COLO668 (cell line): ENCODE measurements around the gene CDC14A.
"Not testable (repeated sequence)": the region's sequence is repeated elsewhere in the genome, so short reads cannot be mapped to it uniquely, and the experiment has no call there.

Experiments
- DNase-seq: peaks from one replicate; lab custom pipeline; 2025; ENCODE audit not compliant: unreplicated experiment; lab: John Stamatoyannopoulos, UW

The CDC14A gene

GRCh38 chr1:100397681-100398080 lies 45.4 kb downstream of the CDC14A start:
- DNase-seq, result no peak

GRCh38 chr1:100398648-100399047 lies 46.3 kb downstream of the CDC14A start:
- DNase-seq, result no peak

DNA sequence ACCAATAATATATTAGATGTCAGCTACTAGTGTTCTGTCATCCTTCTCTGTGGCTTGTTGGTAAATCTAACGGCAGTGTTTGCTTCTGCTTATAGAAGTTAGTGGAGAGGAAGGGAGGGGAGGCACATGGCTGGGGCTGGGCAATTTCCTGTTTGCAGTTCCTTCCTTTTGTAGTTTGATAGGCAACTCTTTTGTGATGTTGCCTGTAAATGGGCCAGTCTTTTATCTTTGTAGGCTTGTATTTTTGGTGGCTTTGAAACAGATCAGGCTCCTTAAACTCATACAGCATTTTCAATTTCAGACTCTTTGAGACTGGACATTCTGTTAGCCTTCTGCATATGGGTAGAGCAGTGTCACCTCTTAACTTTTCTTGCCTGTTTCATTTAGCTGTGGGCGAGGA lies 48.1 kb downstream of the CDC14A start:
- DNase-seq, result no peak

GRCh38 chr1:100404821-100405220 lies 52.5 kb downstream of the CDC14A start:
- no peak for DNase-seq

DNA sequence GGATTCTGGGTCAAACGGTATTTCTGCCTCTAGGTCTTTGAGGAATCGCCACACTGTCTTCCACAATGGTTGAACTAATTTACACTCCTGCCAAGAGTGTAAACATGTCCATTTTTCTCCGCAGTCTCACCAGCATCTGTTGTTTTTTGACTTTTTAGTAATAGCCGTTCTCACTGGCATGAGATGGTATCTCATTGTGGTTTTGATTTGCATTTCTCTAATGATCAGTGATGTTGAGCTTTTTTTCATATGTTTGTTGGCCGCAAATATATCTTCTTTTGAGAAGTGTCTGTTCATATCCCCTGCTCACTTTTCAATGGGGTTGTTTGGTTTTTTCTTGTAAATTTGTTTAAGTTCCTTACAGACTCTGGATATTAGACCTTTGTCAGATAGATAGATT lies 53.6 kb downstream of the CDC14A start:
- DNase-seq, result not testable (repeated sequence)

GRCh38 chr1:100407390-100407789 lies 55.1 kb downstream of the CDC14A start:
- not testable (repeated sequence) for DNase-seq

DNA sequence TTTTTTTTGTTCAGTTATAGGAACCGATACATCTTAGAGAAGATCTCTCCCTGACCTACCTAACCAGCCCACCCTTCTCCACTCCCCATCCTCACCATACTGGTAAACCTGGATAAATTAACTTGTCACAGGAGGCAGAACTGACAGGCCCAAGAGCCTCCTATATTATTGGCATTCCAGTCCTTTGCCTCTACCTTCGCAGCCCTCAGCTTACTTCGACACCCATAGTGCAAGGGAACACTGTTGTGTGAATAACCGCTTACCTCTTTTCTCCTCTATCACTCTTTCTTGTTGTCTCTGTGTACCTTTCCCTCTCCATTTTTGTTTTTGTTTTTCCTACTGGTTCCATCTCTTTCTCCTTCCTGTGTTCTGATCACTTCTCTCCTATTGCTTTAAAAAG lies 58.7 kb downstream of the CDC14A start:
- no peak for DNase-seq

GRCh38 chr1:100411574-100411973 lies 59.3 kb downstream of the CDC14A start:
- no peak for DNase-seq

GRCh38 chr1:100413035-100413434 lies 60.7 kb downstream of the CDC14A start:
- no peak for DNase-seq

DNA sequence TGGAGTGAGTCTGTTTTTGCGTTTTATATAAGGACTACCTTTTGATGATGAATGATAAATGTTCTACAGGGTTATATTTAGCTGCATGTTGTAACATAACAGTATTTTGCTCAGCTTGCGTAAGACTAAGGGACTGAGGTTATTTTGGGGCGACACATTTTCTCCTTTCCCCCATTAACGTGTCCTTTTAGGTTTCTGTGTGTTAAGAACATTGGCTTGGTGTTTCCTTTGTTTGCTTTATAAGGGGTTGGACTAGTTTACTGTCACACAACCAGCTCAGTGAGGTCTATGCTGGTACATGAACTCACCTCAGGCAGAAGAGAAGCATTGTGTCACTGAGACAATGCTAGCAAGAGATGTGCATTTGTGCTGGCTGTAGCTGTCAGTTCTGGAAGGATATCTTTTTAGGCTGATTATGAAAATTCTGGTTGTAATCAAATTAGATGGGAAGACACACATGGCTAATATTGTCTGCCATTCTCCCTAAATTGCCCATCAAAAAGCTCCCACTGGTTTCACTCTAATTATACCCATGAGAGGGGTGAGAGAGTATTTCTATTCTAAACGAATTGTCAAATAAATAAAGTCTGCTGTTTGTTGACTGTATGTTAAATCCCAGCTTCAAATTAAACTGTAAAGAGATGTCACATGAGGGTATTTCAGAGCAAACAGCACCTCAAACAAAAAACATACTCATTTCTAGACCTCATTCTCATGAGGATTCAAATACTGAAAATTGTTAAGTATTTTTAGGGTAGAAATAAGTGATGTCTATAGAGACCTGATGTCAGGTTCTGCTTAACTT lies 62.6 kb downstream of the CDC14A start:
- DNase-seq, result no peak

GRCh38 chr1:100415498-100415778 lies 63.1 kb downstream of the CDC14A start:
- DNase-seq, result no peak

DNA sequence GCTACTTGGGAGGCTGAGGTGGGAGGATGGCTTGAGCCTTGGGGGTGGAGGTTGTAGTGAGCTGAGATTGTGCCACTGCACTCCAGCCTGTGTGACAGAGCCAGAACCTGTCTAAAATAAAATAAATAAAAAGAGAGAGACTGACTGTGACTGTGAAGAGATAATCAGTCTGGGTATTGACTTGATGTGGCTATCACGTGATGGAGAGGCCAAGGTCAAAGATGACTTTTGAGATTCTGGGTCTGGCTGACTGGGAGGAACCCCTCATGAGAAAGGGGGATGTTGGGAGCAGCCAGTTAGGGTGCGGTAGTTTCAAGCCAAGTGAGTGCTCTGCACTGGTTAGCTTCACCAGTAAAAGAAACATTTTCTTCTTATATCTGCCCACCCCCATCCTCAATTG lies 66.8 kb downstream of the CDC14A start:
- DNase-seq, result no peak

DNA sequence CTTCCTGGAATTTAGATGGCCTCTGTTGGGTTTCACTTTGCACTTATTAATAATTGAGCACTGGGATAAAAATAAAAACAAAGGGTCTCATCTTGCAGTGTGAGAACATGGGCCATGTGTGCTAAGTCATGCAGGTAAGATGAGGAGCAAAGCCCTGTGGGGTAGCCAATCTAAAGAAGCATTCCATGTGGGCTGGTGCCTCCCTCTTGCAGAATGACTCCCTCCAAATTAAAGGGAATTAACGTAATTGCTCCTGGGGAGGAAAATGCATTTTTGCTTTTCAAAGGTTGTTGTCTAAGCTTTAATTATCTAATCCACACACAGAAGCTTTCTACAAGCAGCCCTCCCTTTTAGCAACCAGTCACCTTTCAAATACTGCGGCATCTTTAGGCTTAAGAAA lies 69.8 kb downstream of the CDC14A start:
- no peak for DNase-seq

DNA sequence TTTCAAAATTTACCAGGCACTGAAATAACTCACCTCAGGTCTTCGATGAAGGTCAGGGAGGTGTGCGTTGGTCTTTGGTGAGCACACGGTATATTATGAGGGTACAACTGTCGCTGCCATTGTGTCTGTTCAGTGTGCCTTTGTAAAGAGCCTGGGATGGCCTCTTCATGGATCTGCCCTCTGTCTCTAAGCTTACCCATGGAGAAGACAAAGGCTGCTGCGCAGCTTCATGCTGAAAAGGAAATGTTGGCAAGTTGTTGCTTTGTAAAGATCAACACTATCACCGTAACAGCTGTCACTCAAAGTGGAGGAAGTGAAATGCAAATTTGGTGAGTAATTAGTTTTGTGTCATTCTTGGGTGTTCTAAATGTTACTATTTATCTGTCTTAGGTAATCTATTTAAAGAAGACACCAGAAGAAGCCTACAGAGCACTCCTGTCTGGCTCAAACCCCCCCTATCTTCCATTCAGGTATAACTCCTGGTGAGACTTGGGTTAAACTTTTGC lies 71.6 kb downstream of the CDC14A start:
- no peak for DNase-seq

- no peak for DNase-seq
These were observed 75.9 kb downstream of the CDC14A start for GRCh38 chr1:100428160-100428559.

- no peak for DNase-seq
These were observed 78.0 kb downstream of the CDC14A start for GRCh38 chr1:100430325-100430756.

DNA sequence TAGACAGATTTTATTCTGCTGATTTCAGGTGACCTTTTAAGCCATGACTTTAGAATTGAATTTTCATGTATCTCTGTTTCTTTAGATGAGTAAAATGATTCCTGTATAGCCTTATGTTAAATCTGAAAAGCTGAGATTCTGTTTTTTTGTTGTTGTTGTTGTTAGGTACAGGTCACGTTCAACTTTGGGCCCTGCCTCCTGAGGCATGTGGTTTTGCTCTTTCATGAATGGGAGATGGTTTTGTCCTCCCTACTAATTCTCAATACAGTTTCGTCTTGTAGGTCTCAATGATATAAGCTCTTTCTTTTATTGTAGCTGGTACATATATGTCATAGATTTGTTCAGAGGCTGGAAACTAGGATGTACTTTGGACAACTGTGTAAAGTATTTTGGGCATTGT lies 79.6 kb downstream of the CDC14A start:
- DNase-seq, result no peak

DNA sequence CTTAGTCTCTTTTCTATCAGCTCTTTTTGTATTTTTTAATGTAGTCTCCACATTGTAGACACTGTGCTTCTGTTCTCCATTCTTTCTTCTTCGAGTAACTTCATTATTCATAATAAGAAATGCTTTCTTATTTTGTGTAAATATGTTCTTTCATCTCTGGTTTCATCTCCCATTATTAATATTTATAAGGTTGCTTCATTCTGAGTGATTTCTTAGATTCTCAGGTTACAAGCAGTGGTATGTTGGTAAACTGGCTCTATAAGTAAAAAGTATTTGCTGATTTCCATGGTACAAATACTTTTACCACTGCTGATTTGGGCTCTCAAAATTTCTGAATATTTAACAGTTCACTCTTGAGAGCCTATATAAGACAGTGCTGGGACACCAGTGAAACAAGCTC lies 81.3 kb downstream of the CDC14A start:
- no peak for DNase-seq

DNA sequence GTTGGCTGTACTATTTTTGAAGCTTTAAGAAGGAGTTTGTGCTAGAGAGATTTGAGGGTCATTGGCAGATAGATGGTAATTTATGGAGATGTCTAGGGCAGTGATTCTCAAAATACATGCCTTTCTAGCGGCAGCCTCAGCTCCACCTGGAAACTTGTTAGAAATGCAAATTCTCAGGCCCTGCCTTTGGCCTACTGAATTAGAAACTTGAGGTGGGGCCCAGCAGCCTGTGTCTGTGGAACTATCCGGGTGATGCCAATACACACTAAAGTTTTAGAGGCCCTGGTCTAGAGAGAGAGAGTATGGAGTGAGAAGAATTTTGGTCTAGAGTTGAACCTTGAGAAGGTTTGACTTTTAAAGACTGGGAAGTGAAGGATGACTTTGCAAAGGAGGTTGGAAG lies 82.5 kb downstream of the CDC14A start:
- no peak for DNase-seq

DNA sequence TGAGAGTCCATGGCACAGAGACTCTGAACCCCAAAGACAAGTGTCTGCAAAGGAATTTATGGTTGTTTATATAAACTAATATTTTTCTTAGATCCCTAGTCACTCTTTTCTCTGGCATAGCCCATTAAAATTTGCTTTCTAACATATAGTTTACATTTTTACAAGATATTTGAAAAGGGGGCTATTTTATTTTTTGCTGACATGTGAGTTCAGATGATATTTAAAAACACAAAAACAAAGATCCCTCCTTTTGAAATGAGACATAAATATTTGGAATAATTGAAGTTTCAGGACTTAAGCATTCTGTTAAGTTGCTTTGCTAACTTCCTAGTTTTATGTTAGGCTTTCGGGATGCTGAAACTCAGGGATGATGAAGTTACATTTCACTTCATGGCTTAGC lies 86.1 kb downstream of the CDC14A start:
- no peak for DNase-seq

GRCh38 chr1:100438789-100439188 lies 86.5 kb downstream of the CDC14A start:
- no peak for DNase-seq

- DNase-seq, result no peak
These were observed 87.9 kb downstream of the CDC14A start for GRCh38 chr1:100440075-100440809.
